OCI-LY3 (cell line): ENCODE measurements around the gene CACNA2D2.

Experiments used
- H2AFZ ChIP-seq: fragments of 200-600, 300-600 bp; shearing (Covaris generic); 2 replicates; pipeline ENCODE4 v1.6.0; 2014; ENCODE audit warnings: antibody characterized with exemption, low read depth, low read length
- H3K27ac ChIP-seq: fragments of 200-600, 300-600 bp; sonication (generic); 2 replicates; pipeline ENCODE4 v1.5.1; 2014; ENCODE audit warnings: mild to moderate bottlenecking, low read length, moderate library complexity, mixed read lengths
- H3K27me3 ChIP-seq: fragments of 200-600, 300-600 bp; sonication (generic); 2 replicates; pipeline ENCODE4 v1.6.1; 2014; ENCODE audit warnings: low read depth, low read length, mixed read lengths
- H3K36me3 ChIP-seq: fragments of 200-600, 300-600 bp; sonication (generic); replicated peaks from 2 replicates; pipeline ENCODE3; 2014; ENCODE audit warnings: low read depth, low read length, mixed read lengths
- H3K4me1 ChIP-seq: fragments of 300-600, 200-600 bp; sonication (generic); 2 replicates; pipeline ENCODE4 v1.6.1; 2014; ENCODE audit warnings: low read length, mixed read lengths
- H3K4me2 ChIP-seq: fragments of 200-600, 300-600 bp; sonication (generic); 2 replicates; pipeline ENCODE4 v1.6.1; 2014; ENCODE audit warnings: low read length, mixed read lengths
- H3K4me3 ChIP-seq: fragments of 300-600, 200-600 bp; sonication (generic); 2 replicates; pipeline ENCODE4 v1.5.1; 2014; ENCODE audit warnings: antibody characterized with exemption, mild to moderate bottlenecking, low read length, moderate library complexity
- H3K79me2 ChIP-seq: fragments of 300-600, 200-600 bp; shearing (Covaris generic); 2 replicates; pipeline ENCODE4 v1.6.1; 2014; ENCODE audit warnings: mild to moderate bottlenecking, low read length, mixed read lengths
- H3K9ac ChIP-seq: fragments of 300-600, 200-600 bp; shearing (Covaris generic); 2 replicates; pipeline ENCODE4 v1.6.0; 2014; ENCODE audit warnings: mild to moderate bottlenecking, low read length, moderate library complexity
- H3K9me3 ChIP-seq: fragments of 200-600, 300-600 bp; shearing (Covaris generic); 2 replicates; pipeline ENCODE4 v1.6.1; 2014; ENCODE audit warnings: low read length, mixed read lengths; ENCODE audit not compliant: insufficient read depth
- H4K20me1 ChIP-seq: fragments of 200-600, 300-600 bp; sonication (generic); 2 replicates; pipeline ENCODE4 v1.6.1; 2016; ENCODE audit warnings: low read length, mixed read lengths; ENCODE audit not compliant: insufficient read depth
- EZH2phosphoT487 ChIP-seq: fragments of 200-600 bp; shearing (Covaris generic); IDR thresholded peaks from 2 replicates; pipeline ENCODE4 v1.6.1; 2018; ENCODE audit warnings: antibody characterized with exemption, mixed run types, low read depth
- TF ChIP-seq, protein P1 (sequence below): fragments of 200-600, 300-600 bp; sonication (generic); IDR thresholded peaks from 2 replicates; pipeline ENCODE4 v1.5.1; 2014; ENCODE audit warnings: antibody characterized with exemption, low read length, low read depth

The CACNA2D2 gene

DNA sequence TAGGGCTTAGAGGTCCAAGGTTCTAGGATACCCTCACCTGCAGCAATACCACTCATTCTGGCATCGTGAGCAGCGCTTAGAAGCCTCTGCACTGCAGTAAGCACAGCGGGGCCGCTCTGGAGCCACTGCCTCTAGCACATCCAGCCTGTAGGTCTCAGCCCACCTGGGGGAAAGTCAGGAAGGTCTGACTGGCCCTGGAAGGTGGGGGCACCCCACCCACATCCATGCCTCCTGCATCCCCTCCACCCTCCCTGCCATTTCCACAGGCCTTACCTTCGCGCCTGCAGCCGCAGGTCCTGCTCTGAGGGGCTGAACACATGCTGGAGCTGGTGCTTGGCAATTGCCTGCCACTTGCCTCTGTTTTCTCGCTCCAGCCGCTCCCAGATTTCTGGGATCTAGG lies 161.9 kb downstream of the CACNA2D2 start:
- Histone ChIP-seq H3K9ac (no peak overlapping the region), H3K9me3 (no peaks in the 10 kb centered on the region), H3K79me2 (peaks cover 17% of the 10 kb centered on the region), H3K27ac (no peak overlapping the region), H4K20me1 (no peaks in the 10 kb centered on the region), H3K4me2 (no peak overlapping the region), H3K4me3 (no peak overlapping the region), H2AFZ (no peak overlapping the region), H3K4me1 (peaks cover 8% of the 10 kb centered on the region), H3K36me3 (peaks cover 7% of the 10 kb centered on the region), H3K27me3 (no peaks in the 10 kb centered on the region)
- TF ChIP-seq EZH2phosphoT487, result no peak
- TF ChIP-seq, protein P1, sequence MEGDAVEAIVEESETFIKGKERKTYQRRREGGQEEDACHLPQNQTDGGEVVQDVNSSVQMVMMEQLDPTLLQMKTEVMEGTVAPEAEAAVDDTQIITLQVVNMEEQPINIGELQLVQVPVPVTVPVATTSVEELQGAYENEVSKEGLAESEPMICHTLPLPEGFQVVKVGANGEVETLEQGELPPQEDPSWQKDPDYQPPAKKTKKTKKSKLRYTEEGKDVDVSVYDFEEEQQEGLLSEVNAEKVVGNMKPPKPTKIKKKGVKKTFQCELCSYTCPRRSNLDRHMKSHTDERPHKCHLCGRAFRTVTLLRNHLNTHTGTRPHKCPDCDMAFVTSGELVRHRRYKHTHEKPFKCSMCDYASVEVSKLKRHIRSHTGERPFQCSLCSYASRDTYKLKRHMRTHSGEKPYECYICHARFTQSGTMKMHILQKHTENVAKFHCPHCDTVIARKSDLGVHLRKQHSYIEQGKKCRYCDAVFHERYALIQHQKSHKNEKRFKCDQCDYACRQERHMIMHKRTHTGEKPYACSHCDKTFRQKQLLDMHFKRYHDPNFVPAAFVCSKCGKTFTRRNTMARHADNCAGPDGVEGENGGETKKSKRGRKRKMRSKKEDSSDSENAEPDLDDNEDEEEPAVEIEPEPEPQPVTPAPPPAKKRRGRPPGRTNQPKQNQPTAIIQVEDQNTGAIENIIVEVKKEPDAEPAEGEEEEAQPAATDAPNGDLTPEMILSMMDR, result no peak

DNA sequence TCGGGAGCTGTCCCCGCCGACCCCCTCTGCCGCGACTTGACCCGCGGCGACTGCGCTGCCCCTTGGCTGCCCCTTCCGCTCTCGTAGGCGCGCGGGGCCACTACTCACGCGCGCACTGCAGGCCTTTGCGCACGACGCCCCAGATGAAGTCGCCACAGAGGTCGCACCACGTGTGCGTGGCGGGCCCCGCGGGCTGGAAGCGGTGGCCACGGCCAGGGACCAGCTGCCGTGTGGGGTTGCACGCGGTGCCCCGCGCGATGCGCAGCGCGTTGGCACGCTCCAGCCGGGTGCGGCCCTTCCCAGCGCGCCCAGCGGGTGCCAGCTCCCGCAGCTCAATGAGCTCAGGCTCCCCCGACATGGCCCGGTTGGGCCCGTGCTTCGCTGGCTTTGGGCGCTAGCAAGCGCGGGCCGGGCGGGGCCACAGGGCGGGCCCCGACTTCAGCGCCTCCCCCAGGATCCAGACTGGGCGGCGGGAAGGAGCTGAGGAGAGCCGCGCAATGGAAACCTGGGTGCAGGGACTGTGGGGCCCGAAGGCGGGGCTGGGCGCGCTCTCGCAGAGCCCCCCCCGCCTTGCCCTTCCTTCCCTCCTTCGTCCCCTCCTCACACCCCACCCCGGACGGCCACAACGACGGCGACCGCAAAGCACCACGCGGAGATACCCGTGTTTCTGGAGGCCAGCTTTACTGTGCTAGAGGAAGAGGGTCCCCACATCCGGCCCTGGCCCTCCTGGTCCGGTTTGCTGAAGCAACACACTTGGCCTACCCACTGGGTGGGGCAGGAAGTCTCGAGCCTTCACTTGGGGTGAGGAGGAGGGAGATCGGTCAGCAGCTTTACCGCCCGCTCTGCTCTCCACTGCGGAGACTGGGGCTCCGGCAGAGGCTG lies 162.7 kb downstream of the CACNA2D2 start, which contains the start of gene RASSF1:
RASSF1 (minus strand) TSS at position 389 of the 882 bp plus-strand sequence; CDS start at position 358, 31 bp downstream.
- H2AFZ ChIP-seq, result no peak within 1 kb of the TSS
- no peaks in the 10 kb centered on the region for H4K20me1 ChIP-seq
- H3K9ac ChIP-seq, result no peak within 1 kb of the TSS
- H3K9me3 ChIP-seq, result no peaks in the 10 kb centered on the region
- no peak within 1 kb of the TSS for H3K4me3 ChIP-seq
- no peak for TF ChIP-seq EZH2phosphoT487
- TF ChIP-seq, protein P1, result no peak
- no peak within 1 kb of the TSS for H3K4me2 ChIP-seq
- peaks cover 25% of the 10 kb centered on the region for H3K79me2 ChIP-seq
- peaks cover 13% of the 10 kb centered on the region for H3K36me3 ChIP-seq
- peaks cover 14% of the 10 kb centered on the region for H3K4me1 ChIP-seq
- no peak within 1 kb of the TSS for H3K27ac ChIP-seq
- H3K27me3 ChIP-seq, result no peaks in the 10 kb centered on the region

DNA sequence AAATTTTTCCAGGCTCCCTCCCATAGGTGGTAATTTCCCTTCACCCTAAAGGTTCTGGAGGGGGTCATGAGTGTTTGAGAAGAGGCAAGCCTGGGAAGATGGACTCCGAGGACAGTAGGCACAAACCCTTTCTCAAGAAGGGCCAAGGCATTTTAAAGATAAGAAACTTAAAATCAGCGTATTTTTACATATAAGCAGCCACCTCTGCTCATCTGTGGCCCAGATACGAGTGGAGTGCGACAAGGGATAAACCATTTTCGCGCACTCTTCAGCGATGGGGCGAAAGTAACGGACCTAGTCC lies 163.3 kb downstream of the CACNA2D2 start:
- peaks cover 11% of the 10 kb centered on the region for H3K36me3 ChIP-seq
- no peak overlapping the region for H3K4me2 ChIP-seq
- no peaks in the 10 kb centered on the region for H4K20me1 ChIP-seq
- H3K9ac ChIP-seq, result no peak overlapping the region
- H3K9me3 ChIP-seq, result no peaks in the 10 kb centered on the region
- no peak overlapping the region for H2AFZ ChIP-seq
- peaks cover 31% of the 10 kb centered on the region for H3K79me2 ChIP-seq
- no peak overlapping the region for H3K27ac ChIP-seq
- no peaks in the 10 kb centered on the region for H3K27me3 ChIP-seq
- peaks cover 18% of the 10 kb centered on the region for H3K4me1 ChIP-seq
- TF ChIP-seq EZH2phosphoT487, result no peak
- TF ChIP-seq, protein P1, result no peak
- H3K4me3 ChIP-seq, result no peak overlapping the region

DNA sequence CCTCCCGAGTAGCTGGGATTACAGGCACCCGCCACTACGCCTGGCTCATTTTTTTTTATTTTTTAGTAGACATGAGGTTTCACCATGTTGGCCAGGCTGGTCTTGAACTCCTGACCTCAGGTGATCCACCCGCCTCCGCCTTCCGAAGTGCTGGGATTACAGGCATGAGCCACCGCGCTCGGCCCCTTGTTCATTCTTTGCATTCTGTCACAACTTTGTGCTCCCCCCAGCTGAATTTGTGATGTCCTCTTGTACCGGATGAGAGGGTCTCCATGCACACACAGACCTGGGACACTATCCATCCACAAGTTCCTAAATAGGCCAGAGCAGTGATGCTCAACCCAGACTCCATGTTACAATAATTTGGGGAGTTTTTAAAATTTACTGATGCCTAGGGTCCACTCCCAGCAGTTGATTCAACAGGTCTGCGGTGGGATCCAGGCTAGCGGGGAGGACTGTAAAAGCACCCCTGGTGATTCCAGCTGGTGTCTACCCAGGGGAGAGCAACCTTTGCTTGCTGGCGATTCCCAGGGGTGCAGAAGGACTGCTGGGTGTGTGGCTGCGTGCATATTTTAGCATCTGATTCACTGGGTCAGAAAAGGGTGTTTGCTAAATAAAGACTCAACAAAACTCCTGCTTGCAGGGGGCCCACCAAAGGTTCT lies 163.8 kb downstream of the CACNA2D2 start:
- peaks cover 36% of the 10 kb centered on the region for H3K79me2 ChIP-seq
- TF ChIP-seq EZH2phosphoT487, result no peak
- TF ChIP-seq, protein P1, result no peak
- no peak overlapping the region for H3K4me3 ChIP-seq
- no peaks in the 10 kb centered on the region for H3K27me3 ChIP-seq
- peaks cover 18% of the 10 kb centered on the region for H3K4me1 ChIP-seq
- H3K9ac ChIP-seq, result no peak overlapping the region
- H2AFZ ChIP-seq, result no peak overlapping the region
- H3K4me2 ChIP-seq, result no peak overlapping the region
- H4K20me1 ChIP-seq, result peaks cover 1% of the 10 kb centered on the region; the same call in 1 of the 2 replicates
- H3K27ac ChIP-seq, result no peak overlapping the region
- H3K9me3 ChIP-seq, result no peaks in the 10 kb centered on the region
- peaks cover 12% of the 10 kb centered on the region for H3K36me3 ChIP-seq
